ENCODE measurements around the gene ARMCX5. TPM values are rescaled to one million over a fixed set of nuclear protein-coding genes. Genes with fewer than 3 reads are reported as not detected.

The ARMCX5 gene
- total and polyA plus RNA-seq, 2 of the 8 experiments (the other 6 are each of a cell fraction or from before 2014, with no cell fraction given), result 8.6 to 10.9 TPM

GRCh38 chrX:102599951-102600579 lies 750 bp downstream of the ARMCX5 start:
- H4K20me1 ChIP-seq (replicated peaks in 1 of 2; ENCODE audit: control insufficient read depth in 1 of 2, insufficient read depth in 2 of 2, low read length in 2 of 2), result no peaks in the 10 kb centered on the region
- CTCF ChIA-PET (ENCODE audit: partially characterized antibody), result interaction anchor here (1.4 kb wide), 1 partner anchor 51 kb away, joined by 3 read pairs; the partner anchor contains the start of gene GPRASP1
- H3K4me3 ChIP-seq (ENCODE audit: extremely low read depth in 1 of 4, insufficient read depth in 2 of 4, low read depth in 3 of 4, low read length in 4 of 4), result peak overlapping the region; percentile 70 to 98 (median 84)
- POLR2A ChIA-PET (ENCODE audit: partially characterized antibody), result interaction anchor here (1.0 to 1.4 kb wide), 2 partner anchors 46 to 297 kb away, joined by 3 to 5 read pairs; no protein-coding TSS in a partner anchor
- no peak for FAIRE-seq
- no peaks in the 10 kb centered on the region for H3K27me3 ChIP-seq (replicated peaks in 1 of 4; ENCODE audit: control insufficient read depth in 3 of 4, extremely low read depth in 1 of 4, insufficient read depth in 3 of 4, low read length in 3 of 4)
- 12% methylated on average over 6 of the region's 6 CpGs; no CpG with 5 or more reads in 1 of the 2 experiments for WGBS, 2 experiments (ENCODE audit: extremely low coverage in 1 of 2, insufficient coverage in 1 of 2, insufficient read length in 1 of 2, insufficient replicate concordance in 2 of 2, low coverage in 1 of 2, low lambda C conversion rate in 2 of 2, missing lambda C conversion rate in 1 of 2)
- no peak overlapping the region for H3K14ac ChIP-seq (ENCODE audit: insufficient read length)
- no peak overlapping the region for H3K18ac ChIP-seq (ENCODE audit: extremely low read depth, low read length)
- no peak overlapping the region for H2BK120ac ChIP-seq (replicated peaks; ENCODE audit: low read depth, low read length)
- peak overlapping the region; percentile 66 to 68 for H3K4me2 ChIP-seq (ENCODE audit: insufficient read depth in 1 of 2, low read depth in 2 of 2, low read length in 2 of 2)
- peak overlapping the region; percentile 67; the same call in 1 of the 2 replicates for H3K27ac ChIP-seq (ENCODE audit: low read depth, low read length)
- H3K9me3 ChIP-seq (ENCODE audit: insufficient read depth in 2 of 2, low read depth in 1 of 2, low read length in 1 of 2), result no peaks in the 10 kb centered on the region
- no peak overlapping the region; the same call in 1 of the 2 replicates for H2BK12ac ChIP-seq (ENCODE audit: low read depth, low read length)
- H3K4me1 ChIP-seq (replicated peaks in 1 of 4; ENCODE audit: control insufficient read depth in 3 of 4, insufficient read depth in 4 of 4, low read length in 3 of 4), result peaks cover 0 to 2% (median 0%) of the 10 kb centered on the region in 4 experiments; a peak in 2 of 7 replicates
- peaks cover 0 to 12% (median 3%) of the 10 kb centered on the region in 4 experiments; a peak in 5 of 8 replicates for H3K36me3 ChIP-seq (ENCODE audit: control insufficient read depth in 2 of 4, insufficient read depth in 4 of 4, low read length in 3 of 4)
- H3K4ac ChIP-seq (replicated peaks; ENCODE audit: insufficient read length, low read depth, low read length), result no peak overlapping the region
- no peak overlapping the region for H2BK20ac ChIP-seq (ENCODE audit: low read length)
- H3K79me2 ChIP-seq (ENCODE audit: control insufficient read depth in 1 of 2, insufficient read depth in 2 of 2, low read length in 2 of 2), result peaks cover 0 to 12% of the 10 kb centered on the region in 2 experiments; a peak in 2 of 4 replicates
- H4K91ac ChIP-seq (replicated peaks; ENCODE audit: insufficient read length, low read length), result no peak overlapping the region
- no peaks in the 10 kb centered on the region; the same call in 1 of the 2 replicates for H3K23me2 ChIP-seq (ENCODE audit: low read depth, low read length)
- H2BK5ac ChIP-seq (ENCODE audit: low read depth, low read length), result no peak overlapping the region
- H2BK15ac ChIP-seq (ENCODE audit: low read length), result no peak overlapping the region
- H3K79me1 ChIP-seq (ENCODE audit: low read depth, low read length), result no peaks in the 10 kb centered on the region
- no peak overlapping the region for H4K8ac ChIP-seq (ENCODE audit: extremely low read depth, insufficient read depth, low read length)
- no peak overlapping the region for H4K5ac ChIP-seq (ENCODE audit: insufficient read length, low read depth, low read length)
- no peak overlapping the region for H2AK5ac ChIP-seq (ENCODE audit: low read depth, low read length)
- peak overlapping the region; percentile 90; the same call in 1 of the 2 replicates for H2AFZ ChIP-seq (ENCODE audit: low read length)
- no peak for DNase-seq (ENCODE audit: low read depth in 1 of 2, low spot score in 2 of 2)
- peak overlapping the region; percentile 65 to 96 (median 88) for H3K9ac ChIP-seq (replicated peaks in 1 of 4; ENCODE audit: extremely low read depth in 1 of 4, low read depth in 3 of 4, low read length in 3 of 4)
- H3K56ac ChIP-seq (replicated peaks; ENCODE audit: insufficient read length, low read depth, low read length), result no peak overlapping the region
- H3K23ac ChIP-seq (ENCODE audit: insufficient read length), result no peak overlapping the region
- no peak for TF ChIP-seq RBBP5 (IDR thresholded peaks at IDR 0.05; ENCODE audit: borderline replicate concordance, low read depth, low read length)
- TF ChIP-seq KDM5A (IDR thresholded peaks at IDR 0.05; ENCODE audit: low read length), result no peak
- no peak for TF ChIP-seq TAF7 (optimal IDR thresholded peaks at IDR 0.05; ENCODE audit: borderline replicate concordance, low read depth, low read length)
- TF ChIP-seq PHF8 (conservative IDR thresholded peaks at IDR 0.05; ENCODE audit: low read depth, low read length), result no peak
- no peak for TF ChIP-seq FOSL1 (IDR thresholded peaks at IDR 0.05; ENCODE audit: insufficient read depth, low read depth, low read length)
- TF ChIP-seq MAFK (IDR thresholded peaks at IDR 0.05; ENCODE audit: low read depth, low read length), result no peak
- TF ChIP-seq KDM4A (IDR thresholded peaks at IDR 0.05; ENCODE audit: low read depth, low read length, severe bottlenecking), result no peak
- no peak for TF ChIP-seq POU5F1 (IDR thresholded peaks at IDR 0.05; ENCODE audit: low read depth, low read length)
- no peak for TF ChIP-seq RXRA (IDR thresholded peaks at IDR 0.05; ENCODE audit: insufficient read depth, low read depth, low read length)
- no peak for TF ChIP-seq YY1 (IDR thresholded peaks at IDR 0.05; ENCODE audit: low read depth, low read length)
- TF ChIP-seq HDAC2 (IDR thresholded peaks at IDR 0.05; ENCODE audit: borderline replicate concordance in 1 of 2, low read depth in 2 of 2, low read length in 2 of 2), result no peak
- no peak for TF ChIP-seq SP4 (IDR thresholded peaks at IDR 0.05; ENCODE audit: low read length)

All from H1 (cell line).